ENCODE data around the gene GHSR. TPM values are rescaled to one million over a fixed set of nuclear protein-coding genes. Genes with fewer than 3 reads are reported as not detected.

Gene GHSR
- polyA plus RNA-seq, 1 donor: not detected

GRCh38 chr3:172402090-172402489, 46.2 kb downstream of the GHSR start:
- DNase-seq: no peak
- no CpG with 5 or more reads among the region's 2 CpGs for WGBS (ENCODE audit: insufficient coverage, low lambda C conversion rate)
- peaks cover 7% of the 10 kb centered on the region for H3K36me3 ChIP-seq (ENCODE audit: control insufficient read depth, insufficient read depth, low read length)

DNA sequence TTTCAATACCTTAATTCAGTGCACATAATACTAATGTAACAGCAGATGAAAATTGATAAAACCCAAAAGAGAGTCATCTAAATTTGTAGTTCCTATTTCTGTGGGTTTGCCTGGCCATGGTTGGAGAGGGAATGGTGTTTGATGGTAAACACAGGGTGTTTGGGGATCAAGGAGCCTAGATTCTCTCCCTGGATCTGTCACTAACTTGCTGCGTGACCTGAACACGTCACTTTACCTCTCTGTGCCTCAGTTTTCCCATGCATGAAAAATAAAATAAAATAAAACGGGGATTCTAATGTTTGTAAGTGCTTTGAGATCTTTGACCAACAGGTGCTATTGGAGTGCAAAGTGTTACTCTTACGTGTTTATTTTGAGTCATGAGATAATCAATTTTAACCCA, 49.8 kb downstream of the GHSR start:
- 92% methylated on average over 2 of the region's 4 CpGs for WGBS (ENCODE audit: insufficient coverage, low lambda C conversion rate)
- Histone ChIP-seq H3K27me3 (ENCODE audit: control insufficient read depth, insufficient read depth, low read length) (no peaks in the 10 kb centered on the region), H3K36me3 (ENCODE audit: control insufficient read depth, insufficient read depth, low read length) (peaks cover 11% of the 10 kb centered on the region)

More at GRCh38 chr3:172402090-172402489, 46.2 kb downstream of the GHSR start:
- H3K4me3 ChIP-seq (ENCODE audit: low read length): no peak overlapping the region
- H3K27ac ChIP-seq (ENCODE audit: low read length): no peak overlapping the region
- no peaks in the 10 kb centered on the region for H3K27me3 ChIP-seq (ENCODE audit: control insufficient read depth, insufficient read depth, low read length)
- no peaks in the 10 kb centered on the region for H3K4me1 ChIP-seq (ENCODE audit: control insufficient read depth, insufficient read depth, low read length)
- no peaks in the 10 kb centered on the region for H3K9me3 ChIP-seq (ENCODE audit: control insufficient read depth, low read depth, low read length)

GRCh38 chr3:172397716-172398405, 50.4 kb downstream of the GHSR start:
- Histone ChIP-seq H3K36me3 (ENCODE audit: control insufficient read depth, insufficient read depth, low read length) (peaks cover 11% of the 10 kb centered on the region), H3K4me3 (ENCODE audit: low read length) (no peak overlapping the region), H3K4me1 (ENCODE audit: control insufficient read depth, insufficient read depth, low read length) (no peaks in the 10 kb centered on the region), H3K27ac (ENCODE audit: low read length) (no peak overlapping the region), H3K9me3 (ENCODE audit: control insufficient read depth, low read depth, low read length) (no peaks in the 10 kb centered on the region), H3K27me3 (ENCODE audit: control insufficient read depth, insufficient read depth, low read length) (no peaks in the 10 kb centered on the region)
- DNase-seq: no peak
- no CpG with 5 or more reads among the region's 1 CpG for WGBS (ENCODE audit: insufficient coverage, low lambda C conversion rate)

More for the DNA sequence above, 49.8 kb downstream of the GHSR start:
- DNase-seq: no peak
- Histone ChIP-seq H3K4me1 (ENCODE audit: control insufficient read depth, insufficient read depth, low read length) (no peaks in the 10 kb centered on the region), H3K27ac (ENCODE audit: low read length) (no peak overlapping the region), H3K9me3 (ENCODE audit: control insufficient read depth, low read depth, low read length) (no peaks in the 10 kb centered on the region), H3K4me3 (ENCODE audit: low read length) (no peak overlapping the region)

GRCh38 chr3:172396400-172396799, 51.9 kb downstream of the GHSR start:
- peaks cover 11% of the 10 kb centered on the region for H3K36me3 ChIP-seq (ENCODE audit: control insufficient read depth, insufficient read depth, low read length)

GRCh38 chr3:172394692-172395091, 53.6 kb downstream of the GHSR start:
- no CpG with 5 or more reads among the region's 2 CpGs for WGBS (ENCODE audit: insufficient coverage, low lambda C conversion rate)
- Histone ChIP-seq H3K27me3 (ENCODE audit: control insufficient read depth, insufficient read depth, low read length) (no peaks in the 10 kb centered on the region), H3K4me3 (ENCODE audit: low read length) (no peak overlapping the region), H3K27ac (ENCODE audit: low read length) (no peak overlapping the region), H3K4me1 (ENCODE audit: control insufficient read depth, insufficient read depth, low read length) (no peaks in the 10 kb centered on the region), H3K36me3 (ENCODE audit: control insufficient read depth, insufficient read depth, low read length) (peaks cover 11% of the 10 kb centered on the region), H3K9me3 (ENCODE audit: control insufficient read depth, low read depth, low read length) (no peaks in the 10 kb centered on the region)
- no peak for DNase-seq

More at GRCh38 chr3:172396400-172396799, 51.9 kb downstream of the GHSR start:
- no CpG with 5 or more reads among the region's 7 CpGs for WGBS (ENCODE audit: insufficient coverage, low lambda C conversion rate)
- no peak overlapping the region for H3K4me3 ChIP-seq (ENCODE audit: low read length)
- no peaks in the 10 kb centered on the region for H3K27me3 ChIP-seq (ENCODE audit: control insufficient read depth, insufficient read depth, low read length)
- H3K27ac ChIP-seq (ENCODE audit: low read length): no peak overlapping the region
- no peaks in the 10 kb centered on the region for H3K4me1 ChIP-seq (ENCODE audit: control insufficient read depth, insufficient read depth, low read length)
- no peak for DNase-seq
- no peaks in the 10 kb centered on the region for H3K9me3 ChIP-seq (ENCODE audit: control insufficient read depth, low read depth, low read length)

Other genes starting within 250 kb of the GHSR start
- gene TNFSF10, start 75.0 kb upstream of the GHSR start, polyA plus RNA-seq: 124 TPM